ENCODE results near the gene DYRK1B.

- TF ChIP-seq EZH2 (IDR thresholded peaks at IDR 0.05; ENCODE audit: borderline replicate concordance, insufficient read depth, low read depth, low read length, poor library complexity, severe bottlenecking) (no peak), CTCF (IDR thresholded peaks at IDR 0.05) (no peak)
Observed at GRCh38 chr19:39811064-39811463, 22.9 kb downstream of the DYRK1B start.
